ENCODE data around the gene RNF220.

Gene RNF220

DNA sequence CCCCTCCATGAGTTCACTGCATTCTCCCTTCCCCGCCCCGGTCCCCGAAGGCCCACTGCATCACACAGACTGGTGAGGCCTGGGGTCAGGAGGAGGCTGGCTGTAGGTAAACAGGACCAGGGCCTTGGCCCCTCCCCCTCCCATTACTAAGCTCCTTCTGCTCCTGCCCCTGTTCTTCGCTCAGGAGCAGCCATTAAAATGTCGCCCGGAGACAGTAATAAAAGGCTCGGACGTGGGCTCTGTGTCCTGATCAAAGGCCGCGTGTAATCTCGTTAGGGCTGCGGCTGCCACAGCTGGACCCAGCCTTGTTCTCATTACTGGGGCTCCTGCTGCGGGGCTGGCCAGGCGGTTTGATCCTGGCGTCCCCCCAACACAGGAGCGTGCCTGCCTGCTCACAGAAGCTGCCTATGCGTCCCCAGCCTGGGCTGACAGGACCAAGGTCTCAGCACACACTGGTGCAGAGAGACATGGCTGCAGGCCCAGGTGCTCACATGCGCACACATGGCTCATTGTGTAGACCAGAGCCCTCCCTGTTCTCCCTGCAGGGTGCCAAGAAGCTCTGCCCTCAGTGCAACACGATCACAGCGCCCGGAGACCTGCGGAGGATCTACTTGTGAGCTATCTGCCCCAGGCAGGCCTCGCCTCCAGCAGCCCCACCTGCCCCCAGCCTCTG is 245.2 kb downstream of the RNF220 start:
- no peak for ATAC-seq
- TF ChIP-seq, protein P1, sequence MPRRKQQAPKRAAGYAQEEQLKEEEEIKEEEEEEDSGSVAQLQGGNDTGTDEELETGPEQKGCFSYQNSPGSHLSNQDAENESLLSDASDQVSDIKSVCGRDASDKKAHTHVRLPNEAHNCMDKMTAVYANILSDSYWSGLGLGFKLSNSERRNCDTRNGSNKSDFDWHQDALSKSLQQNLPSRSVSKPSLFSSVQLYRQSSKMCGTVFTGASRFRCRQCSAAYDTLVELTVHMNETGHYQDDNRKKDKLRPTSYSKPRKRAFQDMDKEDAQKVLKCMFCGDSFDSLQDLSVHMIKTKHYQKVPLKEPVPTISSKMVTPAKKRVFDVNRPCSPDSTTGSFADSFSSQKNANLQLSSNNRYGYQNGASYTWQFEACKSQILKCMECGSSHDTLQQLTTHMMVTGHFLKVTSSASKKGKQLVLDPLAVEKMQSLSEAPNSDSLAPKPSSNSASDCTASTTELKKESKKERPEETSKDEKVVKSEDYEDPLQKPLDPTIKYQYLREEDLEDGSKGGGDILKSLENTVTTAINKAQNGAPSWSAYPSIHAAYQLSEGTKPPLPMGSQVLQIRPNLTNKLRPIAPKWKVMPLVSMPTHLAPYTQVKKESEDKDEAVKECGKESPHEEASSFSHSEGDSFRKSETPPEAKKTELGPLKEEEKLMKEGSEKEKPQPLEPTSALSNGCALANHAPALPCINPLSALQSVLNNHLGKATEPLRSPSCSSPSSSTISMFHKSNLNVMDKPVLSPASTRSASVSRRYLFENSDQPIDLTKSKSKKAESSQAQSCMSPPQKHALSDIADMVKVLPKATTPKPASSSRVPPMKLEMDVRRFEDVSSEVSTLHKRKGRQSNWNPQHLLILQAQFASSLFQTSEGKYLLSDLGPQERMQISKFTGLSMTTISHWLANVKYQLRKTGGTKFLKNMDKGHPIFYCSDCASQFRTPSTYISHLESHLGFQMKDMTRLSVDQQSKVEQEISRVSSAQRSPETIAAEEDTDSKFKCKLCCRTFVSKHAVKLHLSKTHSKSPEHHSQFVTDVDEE (CRISPR knock-in tag; IDR thresholded peaks at IDR 0.05), result no peak
- TF ChIP-seq SNAI2 (CRISPR knock-in tag; IDR thresholded peaks at IDR 0.05) (no peak), TOX (CRISPR knock-in tag; IDR thresholded peaks at IDR 0.05; ENCODE audit: borderline replicate concordance) (no peak), OSR1 (CRISPR knock-in tag; IDR thresholded peaks at IDR 0.05) (no peak), ARNTL (CRISPR knock-in tag; IDR thresholded peaks at IDR 0.05; ENCODE audit: borderline replicate concordance, low read depth) (no peak), ZNF70 (CRISPR knock-in tag; IDR thresholded peaks at IDR 0.05) (no peak), PPARA (CRISPR knock-in tag; IDR thresholded peaks at IDR 0.05; ENCODE audit: borderline replicate concordance) (no peak), ZNF565 (CRISPR knock-in tag; conservative IDR thresholded peaks at IDR 0.05; ENCODE audit: low read depth) (no peak), ZFP30 (CRISPR knock-in tag; IDR thresholded peaks at IDR 0.05) (no peak), CSDC2 (CRISPR knock-in tag; IDR thresholded peaks at IDR 0.05) (no peak), GLIS3 (CRISPR knock-in tag; IDR thresholded peaks at IDR 0.05) (no peak), BACH2 (CRISPR knock-in tag; IDR thresholded peaks at IDR 0.05; ENCODE audit: borderline replicate concordance) (no peak), RARB (CRISPR knock-in tag; IDR thresholded peaks at IDR 0.05) (no peak)
- TF ChIP-seq, protein P2, sequence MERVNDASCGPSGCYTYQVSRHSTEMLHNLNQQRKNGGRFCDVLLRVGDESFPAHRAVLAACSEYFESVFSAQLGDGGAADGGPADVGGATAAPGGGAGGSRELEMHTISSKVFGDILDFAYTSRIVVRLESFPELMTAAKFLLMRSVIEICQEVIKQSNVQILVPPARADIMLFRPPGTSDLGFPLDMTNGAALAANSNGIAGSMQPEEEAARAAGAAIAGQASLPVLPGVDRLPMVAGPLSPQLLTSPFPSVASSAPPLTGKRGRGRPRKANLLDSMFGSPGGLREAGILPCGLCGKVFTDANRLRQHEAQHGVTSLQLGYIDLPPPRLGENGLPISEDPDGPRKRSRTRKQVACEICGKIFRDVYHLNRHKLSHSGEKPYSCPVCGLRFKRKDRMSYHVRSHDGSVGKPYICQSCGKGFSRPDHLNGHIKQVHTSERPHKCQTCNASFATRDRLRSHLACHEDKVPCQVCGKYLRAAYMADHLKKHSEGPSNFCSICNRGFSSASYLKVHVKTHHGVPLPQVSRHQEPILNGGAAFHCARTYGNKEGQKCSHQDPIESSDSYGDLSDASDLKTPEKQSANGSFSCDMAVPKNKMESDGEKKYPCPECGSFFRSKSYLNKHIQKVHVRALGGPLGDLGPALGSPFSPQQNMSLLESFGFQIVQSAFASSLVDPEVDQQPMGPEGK (CRISPR knock-in tag; IDR thresholded peaks at IDR 0.05; ENCODE audit: borderline replicate concordance), result no peak
- TF ChIP-seq, protein P3, sequence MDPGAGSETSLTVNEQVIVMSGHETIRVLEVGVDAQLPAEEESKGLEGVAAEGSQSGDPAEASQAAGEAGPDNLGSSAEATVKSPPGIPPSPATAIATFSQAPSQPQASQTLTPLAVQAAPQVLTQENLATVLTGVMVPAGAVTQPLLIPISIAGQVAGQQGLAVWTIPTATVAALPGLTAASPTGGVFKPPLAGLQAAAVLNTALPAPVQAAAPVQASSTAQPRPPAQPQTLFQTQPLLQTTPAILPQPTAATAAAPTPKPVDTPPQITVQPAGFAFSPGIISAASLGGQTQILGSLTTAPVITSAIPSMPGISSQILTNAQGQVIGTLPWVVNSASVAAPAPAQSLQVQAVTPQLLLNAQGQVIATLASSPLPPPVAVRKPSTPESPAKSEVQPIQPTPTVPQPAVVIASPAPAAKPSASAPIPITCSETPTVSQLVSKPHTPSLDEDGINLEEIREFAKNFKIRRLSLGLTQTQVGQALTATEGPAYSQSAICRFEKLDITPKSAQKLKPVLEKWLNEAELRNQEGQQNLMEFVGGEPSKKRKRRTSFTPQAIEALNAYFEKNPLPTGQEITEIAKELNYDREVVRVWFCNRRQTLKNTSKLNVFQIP (CRISPR knock-in tag; IDR thresholded peaks at IDR 0.05; ENCODE audit: borderline replicate concordance, low read depth), result no peak
- TF ChIP-seq, protein P4, sequence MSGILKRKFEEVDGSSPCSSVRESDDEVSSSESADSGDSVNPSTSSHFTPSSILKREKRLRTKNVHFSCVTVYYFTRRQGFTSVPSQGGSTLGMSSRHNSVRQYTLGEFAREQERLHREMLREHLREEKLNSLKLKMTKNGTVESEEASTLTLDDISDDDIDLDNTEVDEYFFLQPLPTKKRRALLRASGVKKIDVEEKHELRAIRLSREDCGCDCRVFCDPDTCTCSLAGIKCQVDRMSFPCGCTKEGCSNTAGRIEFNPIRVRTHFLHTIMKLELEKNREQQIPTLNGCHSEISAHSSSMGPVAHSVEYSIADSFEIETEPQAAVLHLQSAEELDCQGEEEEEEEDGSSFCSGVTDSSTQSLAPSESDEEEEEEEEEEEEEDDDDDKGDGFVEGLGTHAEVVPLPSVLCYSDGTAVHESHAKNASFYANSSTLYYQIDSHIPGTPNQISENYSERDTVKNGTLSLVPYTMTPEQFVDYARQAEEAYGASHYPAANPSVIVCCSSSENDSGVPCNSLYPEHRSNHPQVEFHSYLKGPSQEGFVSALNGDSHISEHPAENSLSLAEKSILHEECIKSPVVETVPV (CRISPR knock-in tag; IDR thresholded peaks at IDR 0.05), result no peak

DNA sequence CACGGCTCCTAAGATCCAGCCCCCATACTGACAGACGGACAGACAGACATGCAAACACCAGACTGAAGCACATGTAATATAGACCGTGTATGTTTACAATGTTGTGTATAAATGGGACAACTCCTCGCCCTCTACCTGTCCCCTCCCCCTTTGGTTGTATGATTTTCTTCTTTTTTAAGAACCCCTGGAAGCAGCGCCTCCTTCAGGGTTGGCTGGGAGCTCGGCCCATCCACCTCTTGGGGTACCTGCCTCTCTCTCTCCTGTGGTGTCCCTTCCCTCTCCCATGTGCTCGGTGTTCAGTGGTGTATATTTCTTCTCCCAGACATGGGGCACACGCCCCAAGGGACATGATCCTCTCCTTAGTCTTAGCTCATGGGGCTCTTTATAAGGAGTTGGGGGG is 246.0 kb downstream of the RNF220 start:
- TF ChIP-seq TCF4 (CRISPR knock-in tag; IDR thresholded peaks at IDR 0.05; ENCODE audit: borderline replicate concordance), result no peak
- TF ChIP-seq ISL1 (CRISPR knock-in tag; IDR thresholded peaks at IDR 0.05), result no peak
- TF ChIP-seq, protein P3 (CRISPR knock-in tag; IDR thresholded peaks at IDR 0.05; ENCODE audit: borderline replicate concordance, low read depth), result no peak
- TF ChIP-seq ZNF565 (CRISPR knock-in tag; conservative IDR thresholded peaks at IDR 0.05; ENCODE audit: low read depth), result no peak
- no peak for TF ChIP-seq ZNF70 (CRISPR knock-in tag; IDR thresholded peaks at IDR 0.05)
- no peak for TF ChIP-seq ZNF8 (CRISPR knock-in tag; IDR thresholded peaks at IDR 0.05)
- TF ChIP-seq ZFP3 (CRISPR knock-in tag; IDR thresholded peaks at IDR 0.05), result no peak
- no peak for TF ChIP-seq ESRRG (CRISPR knock-in tag; IDR thresholded peaks at IDR 0.05)
- ATAC-seq, result no peak

Measured in SK-N-SH treated with all-trans-retinoic acid at 6 μM for 48 hours (cell line).